Osteoblast (primary cell): ENCODE results near the gene POLD2. TPM values are rescaled to one million over a fixed set of nuclear protein-coding genes. Genes with fewer than 3 reads are reported as not detected.

Experiments used
- DNase-seq: peaks from one replicate; pipeline ENCODE4 v3.0.0; 2011; ENCODE audit warnings: low spot score, mixed read lengths; ENCODE audit not compliant: insufficient read length; ENCODE audit errors: missing footprints
- H2AFZ ChIP-seq: 2 replicates; pipeline ENCODE4 v1.6.0; 2011; ENCODE audit warnings: mild to moderate bottlenecking, low read length
- H3K27ac ChIP-seq: 2 replicates; pipeline ENCODE4 v1.5.1; 2011; ENCODE audit warnings: mild to moderate bottlenecking, low read depth, low read length, moderate library complexity
- H3K27me3 ChIP-seq: 2 replicates; pipeline ENCODE4 v1.6.0; 2012; ENCODE audit warnings: mild to moderate bottlenecking, control low read depth, inconsistent platforms, low read length, moderate library complexity; ENCODE audit not compliant: insufficient read depth
- H3K36me3 ChIP-seq: 2 replicates; pipeline ENCODE4 v1.5.1; 2011; ENCODE audit warnings: mild to moderate bottlenecking, low read length, control low read depth, moderate library complexity; ENCODE audit not compliant: insufficient read depth
- H3K4me1 ChIP-seq: 2 replicates; pipeline ENCODE4 v1.5.1; 2011; ENCODE audit warnings: mild to moderate bottlenecking, low read length, control low read depth, moderate library complexity; ENCODE audit not compliant: insufficient read depth
- H3K4me2 ChIP-seq: 2 replicates; pipeline ENCODE4 v1.6.0; 2011; ENCODE audit warnings: mild to moderate bottlenecking, low read length; ENCODE audit not compliant: insufficient read depth
- H3K4me3 ChIP-seq: fragments of 200-600 bp; sonication (generic); 3 replicates; pipeline ENCODE4 v1.5.1; 2012; ENCODE audit warnings: mild to moderate bottlenecking, low read length, inconsistent platforms; ENCODE audit not compliant: insufficient read depth
- H3K79me2 ChIP-seq: 2 replicates; pipeline ENCODE4 v1.6.0; 2012; ENCODE audit warnings: mild to moderate bottlenecking, low read length, control low read depth, inconsistent platforms; ENCODE audit not compliant: insufficient read depth
- H3K9me3 ChIP-seq: 2 replicates; pipeline ENCODE4 v1.5.1; 2011; ENCODE audit warnings: low read depth, low read length, control low read depth
- H4K20me1 ChIP-seq: 2 replicates; pipeline ENCODE4 v1.6.0; 2012; ENCODE audit warnings: mild to moderate bottlenecking, low read length, control low read depth; ENCODE audit not compliant: insufficient read depth
- CTCF ChIP-seq: IDR thresholded peaks from 2 replicates; pipeline ENCODE4 v1.5.1; 2011; ENCODE audit warnings: mild to moderate bottlenecking, low read depth, low read length, moderate library complexity; ENCODE audit errors: extremely low read depth
- total RNA-seq: library from RNA; depleted of rRNA; stranded (reverse); fragments of >200 nt; gene quantifications from 2 replicates; pipeline ENCODE4 v1.2.3, GENCODE V29; 2012

The POLD2 gene
- total RNA-seq, 1 donor, result 80.3 TPM

GRCh38 chr7:44124822-44125202 is 1.5 kb upstream of the POLD2 start:
- no peak for TF ChIP-seq CTCF
- peaks cover 20% of the 10 kb centered on the region for H3K36me3 ChIP-seq
- no peaks in the 10 kb centered on the region for H3K27me3 ChIP-seq
- H3K79me2 ChIP-seq, result peaks cover 27% of the 10 kb centered on the region
- no peaks in the 10 kb centered on the region for H3K9me3 ChIP-seq
- H2AFZ ChIP-seq, result no peak overlapping the region
- no peak for DNase-seq
- H3K4me1 ChIP-seq, result peaks cover 11% of the 10 kb centered on the region
- no peaks in the 10 kb centered on the region for H4K20me1 ChIP-seq
- no peak overlapping the region for H3K4me3 ChIP-seq
- no peak overlapping the region for H3K4me2 ChIP-seq
- no peak overlapping the region for H3K27ac ChIP-seq

GRCh38 chr7:44122529-44122928 is 819 bp downstream of the POLD2 start:
- peak overlapping the region; percentile 99 for H3K4me2 ChIP-seq
- peak overlapping the region; percentile 78 for H2AFZ ChIP-seq
- no peaks in the 10 kb centered on the region for H4K20me1 ChIP-seq
- peak overlapping the region; percentile 56 for H3K27ac ChIP-seq
- H3K79me2 ChIP-seq, result peaks cover 40% of the 10 kb centered on the region
- H3K36me3 ChIP-seq, result peaks cover 26% of the 10 kb centered on the region
- no peaks in the 10 kb centered on the region for H3K9me3 ChIP-seq
- DNase-seq, result peak; percentile 27
- H3K4me3 ChIP-seq, result peak overlapping the region; percentile 85
- H3K4me1 ChIP-seq, result peaks cover 11% of the 10 kb centered on the region
- no peaks in the 10 kb centered on the region for H3K27me3 ChIP-seq
- TF ChIP-seq CTCF, result no peak

GRCh38 chr7:44121761-44122420 is 1.5 kb downstream of the POLD2 start:
- H3K27me3 ChIP-seq, result no peaks in the 10 kb centered on the region
- peak overlapping the region; percentile 99 for H3K4me2 ChIP-seq
- no peaks in the 10 kb centered on the region for H4K20me1 ChIP-seq
- peaks cover 40% of the 10 kb centered on the region for H3K79me2 ChIP-seq
- H3K9me3 ChIP-seq, result no peaks in the 10 kb centered on the region
- H3K27ac ChIP-seq, result no peak overlapping the region
- H3K36me3 ChIP-seq, result peaks cover 26% of the 10 kb centered on the region
- no peak overlapping the region for H2AFZ ChIP-seq
- DNase-seq, result peak; percentile 58
- peaks cover 11% of the 10 kb centered on the region for H3K4me1 ChIP-seq
- TF ChIP-seq CTCF, result no peak
- no peak overlapping the region for H3K4me3 ChIP-seq

GRCh38 chr7:44120395-44120794 is 3.0 kb downstream of the POLD2 start:
- no peak overlapping the region for H3K4me2 ChIP-seq
- H2AFZ ChIP-seq, result no peak overlapping the region
- H3K4me3 ChIP-seq, result no peak overlapping the region
- H3K27ac ChIP-seq, result no peak overlapping the region
- no peaks in the 10 kb centered on the region for H3K27me3 ChIP-seq
- no peak for TF ChIP-seq CTCF
- DNase-seq, result peak; percentile 41
- H3K36me3 ChIP-seq, result peaks cover 29% of the 10 kb centered on the region
- H3K4me1 ChIP-seq, result peaks cover 11% of the 10 kb centered on the region
- H3K9me3 ChIP-seq, result no peaks in the 10 kb centered on the region
- H4K20me1 ChIP-seq, result peaks cover 3% of the 10 kb centered on the region
- peaks cover 40% of the 10 kb centered on the region for H3K79me2 ChIP-seq
